ENCODE measurements around the gene NDUFS6.

NDUFS6 gene

DNA sequence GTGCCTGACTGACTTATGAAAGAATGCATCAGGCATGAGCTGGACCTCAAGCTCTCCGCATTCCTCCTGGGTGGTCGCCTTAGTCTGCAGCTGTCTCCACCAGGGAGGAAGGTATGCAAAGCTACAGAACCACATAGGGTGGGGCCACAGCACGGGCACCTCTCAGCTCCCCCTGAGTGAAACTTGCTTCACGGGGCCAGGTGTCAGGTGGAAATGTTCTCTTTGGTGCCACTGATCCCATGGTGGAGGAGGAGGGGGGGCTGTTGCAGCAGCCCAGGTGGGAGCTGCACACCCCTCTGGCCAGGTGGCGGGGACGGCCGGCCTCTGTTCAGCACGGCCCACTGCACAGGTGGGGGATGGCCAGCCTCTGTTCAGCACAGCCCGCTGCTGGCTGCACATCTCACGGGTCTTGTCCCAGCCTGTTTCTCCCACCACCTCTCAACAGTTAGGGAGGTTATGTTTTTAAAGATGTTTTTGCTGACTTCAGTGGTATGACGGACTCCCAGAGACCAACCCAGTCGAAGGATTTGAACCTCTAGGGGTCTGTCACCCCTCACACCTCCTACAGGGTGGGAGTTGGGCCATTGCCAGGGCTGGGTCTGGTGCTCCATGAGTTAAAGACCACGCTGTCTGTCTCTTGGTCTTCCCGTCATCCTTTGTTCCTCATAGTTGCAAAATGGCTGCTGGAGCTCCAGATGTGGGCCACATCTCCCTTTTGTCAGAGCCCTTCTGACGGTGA is 35.9 kb upstream of the NDUFS6 start:
- DNase-seq (ENCODE audit: low read depth, low spot score) = no peak

DNA sequence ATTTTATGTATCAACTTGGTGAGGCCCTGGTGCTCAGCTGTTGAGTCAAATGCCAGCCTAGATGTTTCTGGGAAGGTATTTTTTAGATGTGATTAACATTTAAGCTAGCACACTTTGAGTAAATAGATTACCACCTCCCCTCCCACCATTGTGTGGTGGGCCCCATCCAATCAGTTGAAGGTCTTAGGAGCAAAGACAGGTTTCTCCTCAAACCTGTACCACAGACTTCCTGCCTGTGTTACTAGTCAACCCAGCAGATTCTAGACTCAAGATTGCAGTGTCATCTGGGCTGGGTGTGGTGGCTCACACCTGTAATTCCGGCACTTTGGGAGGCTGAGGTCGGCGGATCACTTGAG is 35.3 kb upstream of the NDUFS6 start:
- no peak for DNase-seq (ENCODE audit: low read depth, low spot score)

DNA sequence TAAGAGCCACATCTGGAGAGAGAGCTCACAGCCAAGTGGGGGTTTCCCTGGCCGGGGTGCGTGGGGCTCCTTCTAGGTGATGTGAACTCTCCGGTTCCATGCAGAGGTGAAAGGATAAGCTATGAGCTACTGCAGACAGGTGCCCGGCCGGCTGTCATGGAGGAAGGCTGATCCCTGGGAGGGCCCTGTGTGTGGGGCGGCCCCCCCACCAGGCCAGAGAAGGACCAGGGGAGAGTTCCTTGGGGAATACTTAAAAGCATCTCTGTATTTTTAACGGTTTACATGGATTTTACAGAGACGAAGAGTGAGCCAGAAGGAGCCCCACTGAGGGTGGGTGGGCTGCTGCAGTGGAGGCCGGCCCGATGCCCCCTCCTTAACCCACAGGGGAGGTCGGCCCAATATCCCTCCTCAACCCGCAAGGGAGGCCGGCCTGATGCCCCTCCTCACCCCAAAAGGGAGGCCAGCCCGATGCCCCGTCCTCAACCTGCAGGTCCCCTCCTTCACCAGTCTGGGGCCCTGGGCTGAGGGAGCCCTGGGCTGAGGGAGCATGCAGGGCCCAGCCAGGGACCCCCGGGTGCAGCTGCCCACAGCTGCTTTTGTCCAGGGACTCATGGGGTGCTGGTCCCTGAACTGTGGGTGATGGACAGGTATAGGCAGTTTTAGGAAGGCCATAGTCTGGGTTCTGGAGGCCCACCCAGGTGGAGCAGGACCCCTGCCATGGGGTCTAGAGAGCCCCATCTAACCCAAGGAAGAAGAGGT is 33.5 kb upstream of the NDUFS6 start:
- no peak for DNase-seq (ENCODE audit: low read depth, low spot score)

DNA sequence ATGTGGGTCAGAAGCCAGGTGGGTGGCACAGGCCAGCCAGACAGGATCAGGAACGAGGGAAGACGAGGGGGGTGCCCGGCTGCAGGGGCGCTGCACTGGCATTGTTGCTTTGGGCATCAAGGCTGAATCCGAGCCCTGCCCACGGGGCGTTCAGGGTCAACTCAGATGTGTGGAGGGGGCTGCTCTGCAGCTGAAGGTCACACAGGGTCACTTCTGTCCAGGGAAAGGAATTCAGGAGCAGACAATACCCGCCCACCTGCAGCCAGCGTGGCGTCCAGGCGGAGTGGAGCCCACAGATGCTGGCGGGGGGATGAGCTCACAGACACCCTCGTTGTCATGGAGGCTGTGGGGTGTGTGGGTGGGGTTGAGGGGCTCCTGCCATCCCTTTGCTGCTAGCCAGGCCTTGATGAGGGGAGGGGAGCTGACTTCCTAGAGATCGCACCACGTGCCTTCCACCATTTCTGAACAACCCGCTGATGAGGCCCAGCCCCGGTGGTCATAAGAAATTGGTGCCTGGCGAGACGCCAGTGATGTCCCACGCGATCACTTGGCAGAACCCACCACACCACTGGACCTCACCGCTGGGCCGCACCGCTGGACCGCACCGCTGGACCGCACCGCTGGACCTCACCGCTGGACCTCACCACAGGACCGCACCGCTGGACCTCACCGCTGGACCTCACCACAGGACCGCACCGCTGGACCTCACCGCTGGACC is 32.8 kb upstream of the NDUFS6 start:
- DNase-seq (ENCODE audit: low read depth, low spot score) = no peak

- DNase-seq (ENCODE audit: low read depth, low spot score) = no peak
Measured at GRCh38 chr5:1769017-1769640, 32.1 kb upstream of the NDUFS6 start.

GRCh38 chr5:1769752-1770442 is 31.3 kb upstream of the NDUFS6 start:
- DNase-seq (ENCODE audit: low read depth, low spot score) = no peak

- no peak for DNase-seq (ENCODE audit: low read depth, low spot score)
Measured at GRCh38 chr5:1770443-1770802, 30.8 kb upstream of the NDUFS6 start.

DNA sequence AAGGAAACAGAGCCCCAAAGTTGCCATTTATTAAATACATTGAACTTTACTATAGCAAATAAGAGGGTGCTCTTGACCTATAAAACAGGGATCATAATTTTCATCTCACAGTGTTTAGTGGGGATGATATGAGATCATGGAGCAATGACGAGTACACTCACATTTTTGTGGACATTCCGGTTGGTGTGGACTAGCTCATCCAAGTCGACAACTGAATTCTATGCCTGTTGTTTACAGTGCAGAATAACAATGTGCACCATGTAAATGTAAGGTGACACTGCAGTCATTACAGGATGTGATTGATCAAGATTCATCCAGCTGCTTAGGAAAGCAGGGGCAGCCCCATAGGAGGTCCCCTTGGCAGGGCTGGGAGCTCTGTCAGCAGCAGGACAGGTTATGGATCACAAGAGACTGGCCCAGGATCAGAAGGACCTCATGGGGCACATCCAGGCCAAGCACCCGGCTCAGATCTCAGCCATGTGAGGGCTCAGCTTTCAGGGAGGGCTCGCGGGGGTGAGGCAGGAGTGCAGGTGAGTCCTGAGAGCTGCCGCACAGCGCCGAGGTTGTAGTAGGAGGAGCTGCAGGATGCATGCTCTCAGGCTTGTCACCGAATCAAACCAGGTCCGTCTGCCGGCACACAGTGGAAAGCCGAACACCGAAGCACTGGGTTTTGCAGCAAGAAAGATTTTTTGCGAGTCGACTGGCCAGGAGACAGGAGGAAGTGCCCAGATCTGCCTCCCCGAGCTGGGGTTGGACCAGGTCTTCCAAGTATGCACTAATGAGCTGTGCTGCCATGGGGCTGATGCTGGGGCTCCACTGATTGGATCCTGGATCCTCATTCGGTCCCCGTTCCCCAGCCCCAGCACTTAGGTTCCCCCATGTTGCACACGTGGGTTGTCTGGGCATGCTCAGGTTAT is 29.8 kb upstream of the NDUFS6 start:
- no peak for DNase-seq (ENCODE audit: low read depth, low spot score)

DNA sequence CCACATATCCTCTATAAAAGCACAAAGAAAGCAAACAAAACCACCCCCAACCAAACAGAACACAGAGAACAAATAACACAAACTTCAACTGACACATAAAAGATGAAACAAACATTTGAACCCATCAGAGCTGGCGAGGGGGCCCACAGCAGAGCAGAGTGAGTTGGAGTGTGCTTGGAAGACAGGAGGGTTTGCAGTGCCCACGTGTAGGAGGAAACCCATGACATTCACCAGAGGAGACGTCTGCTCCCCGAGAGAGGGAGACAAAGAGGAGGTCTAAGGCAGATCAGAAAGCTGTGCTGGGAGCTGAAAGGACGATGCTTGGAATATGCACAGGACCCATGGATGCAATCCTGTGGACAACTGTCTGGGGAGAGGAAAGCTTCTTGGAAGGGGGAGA is 28.6 kb upstream of the NDUFS6 start:
- no peak for DNase-seq (ENCODE audit: low read depth, low spot score)

DNA sequence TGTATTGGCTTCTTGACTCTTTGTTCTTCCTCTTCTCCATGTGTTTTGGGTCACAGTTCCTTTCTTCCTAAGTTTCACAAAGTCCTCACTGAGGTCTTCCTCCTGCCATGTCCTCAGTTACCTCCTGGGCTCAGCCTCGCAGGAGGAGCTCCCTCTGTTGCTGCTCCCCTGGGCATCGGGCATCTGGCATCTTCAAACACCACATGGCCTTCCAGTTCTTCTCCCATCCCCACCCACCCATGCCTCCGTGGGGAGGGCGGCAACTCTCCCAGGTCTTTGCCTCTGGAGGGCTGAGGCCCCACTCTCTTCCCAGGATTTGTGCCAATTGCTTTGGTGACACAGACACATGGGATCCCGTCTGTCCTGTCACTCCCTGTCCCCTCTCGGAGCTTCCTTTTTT is 24.4 kb upstream of the NDUFS6 start:
- no peak for DNase-seq (ENCODE audit: low read depth, low spot score)

GRCh38 chr5:1777281-1778137 is 23.7 kb upstream of the NDUFS6 start:
- DNase-seq (ENCODE audit: low read depth, low spot score) = no peak

- DNase-seq (ENCODE audit: low read depth, low spot score) = no peak
Measured at GRCh38 chr5:1778138-1779020, 22.8 kb upstream of the NDUFS6 start.

DNA sequence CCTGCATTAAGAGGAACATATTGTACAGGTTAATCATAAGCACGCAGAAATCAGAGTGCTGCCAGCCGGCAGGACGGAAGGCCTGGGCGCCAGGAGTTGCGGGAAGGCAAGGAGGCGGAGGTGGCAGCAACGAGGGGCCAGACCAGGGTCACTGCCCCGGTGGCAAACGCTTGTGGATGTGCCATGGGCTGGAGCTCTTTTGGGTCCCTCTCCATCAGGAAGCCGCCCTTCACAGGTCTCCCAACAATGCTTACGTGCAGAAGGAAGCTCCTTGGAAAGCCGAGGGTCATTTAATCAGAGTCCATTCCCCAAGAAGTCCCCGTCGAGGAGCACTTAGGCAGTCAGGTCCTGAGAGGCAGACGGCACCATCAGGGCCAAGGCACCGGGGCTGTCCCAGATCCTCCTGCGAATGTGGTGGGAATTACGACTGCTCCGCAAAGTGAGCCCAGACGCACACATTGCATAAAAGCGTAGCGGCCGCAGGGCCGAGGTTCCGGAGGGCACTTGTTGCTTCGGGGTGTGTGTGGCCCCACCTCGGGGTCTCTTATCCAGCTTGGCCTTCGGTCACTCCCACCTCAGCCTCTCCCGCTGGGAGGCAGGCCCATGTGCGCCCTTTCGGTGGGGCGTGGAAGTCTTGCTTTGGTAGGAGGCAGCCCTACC is 22.1 kb upstream of the NDUFS6 start:
- no peak for DNase-seq (ENCODE audit: low read depth, low spot score)

- DNase-seq (ENCODE audit: low read depth, low spot score) = no peak
Measured at GRCh38 chr5:1779782-1780613, 21.2 kb upstream of the NDUFS6 start.

DNA sequence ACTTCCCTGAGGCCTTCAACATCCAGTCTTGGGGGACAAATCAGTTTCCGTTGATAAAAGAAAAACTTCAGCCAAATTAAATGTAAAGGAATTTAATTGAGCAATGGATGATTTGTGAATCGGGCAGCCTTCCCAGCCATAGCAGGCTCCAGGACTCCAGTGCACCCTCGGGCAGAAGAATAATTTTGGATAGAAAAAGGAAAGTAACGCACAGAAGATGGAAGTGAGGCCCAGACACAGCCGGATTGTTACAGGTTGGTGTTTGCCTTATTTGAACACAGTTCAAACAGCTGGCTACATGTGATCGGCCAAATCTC is 20.6 kb upstream of the NDUFS6 start:
- DNase-seq (ENCODE audit: low read depth, low spot score) = no peak

DNA sequence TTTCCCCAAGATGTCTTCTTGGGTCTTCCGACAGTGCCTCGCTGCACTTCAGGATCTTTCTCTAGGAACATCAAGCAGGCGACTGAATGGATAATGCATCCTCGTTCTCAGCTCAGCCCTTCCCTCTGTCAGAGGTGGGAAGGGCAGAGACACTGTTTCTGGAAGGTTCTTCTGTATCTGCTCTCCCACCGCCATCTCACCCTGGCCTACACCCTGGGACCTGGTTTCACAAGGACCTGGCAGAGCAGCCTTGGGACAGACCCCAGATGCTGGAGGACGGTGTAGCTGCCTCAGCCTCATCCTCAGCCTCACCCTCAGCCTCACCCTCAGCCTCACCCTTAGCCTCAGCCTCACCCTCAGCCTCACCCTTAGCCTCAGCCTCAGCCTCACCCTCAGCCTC is 20.1 kb upstream of the NDUFS6 start:
- DNase-seq (ENCODE audit: low read depth, low spot score) = no peak

DNA sequence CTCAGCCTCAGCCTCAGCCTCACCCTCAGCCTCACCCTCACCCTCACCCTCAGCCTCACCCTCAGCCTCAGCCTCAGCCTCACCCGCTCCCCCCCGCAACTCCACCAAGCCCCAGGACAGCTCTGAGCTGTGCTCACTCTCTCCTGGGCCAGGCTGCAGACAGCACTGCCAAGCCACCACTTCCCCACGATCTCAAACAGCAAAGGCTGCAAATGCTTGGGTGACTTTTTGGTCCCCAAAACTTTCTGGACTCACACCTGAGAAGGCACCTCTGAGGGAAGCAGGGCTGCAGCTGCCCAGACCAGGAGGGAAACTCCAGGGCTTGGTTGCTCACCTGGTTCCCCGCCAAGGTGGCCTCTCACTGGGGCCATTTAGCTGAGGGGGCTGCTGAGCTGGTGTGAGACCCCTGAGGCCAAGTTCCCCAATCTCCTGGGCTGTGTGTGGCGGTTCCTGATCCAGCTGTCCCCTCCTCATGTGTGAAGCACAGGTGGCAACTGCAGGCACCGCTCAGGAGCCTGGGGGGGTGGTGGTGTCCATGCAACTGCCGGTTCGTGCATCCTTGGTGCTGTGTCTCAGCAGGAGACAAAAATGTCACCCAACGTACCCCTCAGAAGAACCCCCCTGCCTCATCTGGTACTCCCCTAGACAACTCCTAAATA is 19.4 kb upstream of the NDUFS6 start:
- DNase-seq (ENCODE audit: low read depth, low spot score) = no peak
